SK-N-SH (cell line): Measurements from ENCODE around the gene AGAP2.
"Not testable (repeated sequence)": the region's sequence is repeated elsewhere in the genome, so short reads cannot be mapped to it uniquely, and the experiment has no call there.

Source experiments
- GABPA ChIP-seq: IDR thresholded peaks from 2 replicates; pipeline ENCODE4 v1.4.0; 2012; ENCODE audit warnings: low read depth, mild to moderate bottlenecking
- RAD21 ChIP-seq: IDR thresholded peaks from 2 replicates; pipeline ENCODE4 v1.6.1; 2012; ENCODE audit warnings: mild to moderate bottlenecking, low read length
- TF ChIP-seq, protein P1 (sequence below): fragments of 200-600 bp; sonication (generic); IDR thresholded peaks from 2 replicates; pipeline ENCODE4 v1.6.1; 2017; ENCODE audit warnings: antibody characterized with exemption, mild to moderate bottlenecking, moderate library complexity

DNA sequence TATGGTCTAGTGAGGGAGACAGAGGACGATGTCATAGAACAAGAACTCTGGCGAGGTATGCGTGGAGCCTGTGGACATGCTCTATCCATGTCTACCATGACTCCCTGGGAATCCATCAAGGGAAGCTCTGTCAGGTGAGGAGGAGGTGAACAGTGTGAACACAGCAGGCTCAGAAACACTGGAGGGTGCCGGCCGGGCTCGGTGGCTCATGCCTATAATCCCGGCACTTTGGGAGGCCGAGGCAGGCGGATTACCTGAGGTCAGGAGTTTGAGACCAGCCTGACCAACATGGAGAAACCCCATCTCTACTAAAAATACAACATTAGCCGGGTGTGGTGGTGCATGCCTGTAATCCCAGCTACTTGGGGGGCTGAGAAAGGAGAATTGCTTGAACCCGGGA lies 36.1 kb upstream of the AGAP2 start:
- TF ChIP-seq, protein P1, sequence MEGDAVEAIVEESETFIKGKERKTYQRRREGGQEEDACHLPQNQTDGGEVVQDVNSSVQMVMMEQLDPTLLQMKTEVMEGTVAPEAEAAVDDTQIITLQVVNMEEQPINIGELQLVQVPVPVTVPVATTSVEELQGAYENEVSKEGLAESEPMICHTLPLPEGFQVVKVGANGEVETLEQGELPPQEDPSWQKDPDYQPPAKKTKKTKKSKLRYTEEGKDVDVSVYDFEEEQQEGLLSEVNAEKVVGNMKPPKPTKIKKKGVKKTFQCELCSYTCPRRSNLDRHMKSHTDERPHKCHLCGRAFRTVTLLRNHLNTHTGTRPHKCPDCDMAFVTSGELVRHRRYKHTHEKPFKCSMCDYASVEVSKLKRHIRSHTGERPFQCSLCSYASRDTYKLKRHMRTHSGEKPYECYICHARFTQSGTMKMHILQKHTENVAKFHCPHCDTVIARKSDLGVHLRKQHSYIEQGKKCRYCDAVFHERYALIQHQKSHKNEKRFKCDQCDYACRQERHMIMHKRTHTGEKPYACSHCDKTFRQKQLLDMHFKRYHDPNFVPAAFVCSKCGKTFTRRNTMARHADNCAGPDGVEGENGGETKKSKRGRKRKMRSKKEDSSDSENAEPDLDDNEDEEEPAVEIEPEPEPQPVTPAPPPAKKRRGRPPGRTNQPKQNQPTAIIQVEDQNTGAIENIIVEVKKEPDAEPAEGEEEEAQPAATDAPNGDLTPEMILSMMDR: not testable (repeated sequence)
- not testable (repeated sequence) for TF ChIP-seq GABPA, RAD21
